SK-N-SH treated with all-trans-retinoic acid at 6 μM for 48 hours (cell line): ENCODE data around the gene LONRF2.
"Not testable (repeated sequence)": the region's sequence is repeated elsewhere in the genome, so short reads cannot be mapped to it uniquely, and the experiment has no call there.

Source experiments
- CREB5 ChIP-seq: fragments of 250-450 bp; sonication (Bioruptor Pico); IDR thresholded peaks from 2 replicates; pipeline ENCODE4 v1.5.1; 2020; ENCODE audit warnings: low read depth, mild to moderate bottlenecking, moderate library complexity
- GLIS3 ChIP-seq: fragments of 250-450 bp; sonication (Bioruptor Pico); IDR thresholded peaks from 2 replicates; pipeline ENCODE4 v1.5.0; 2020; ENCODE audit warnings: mild to moderate bottlenecking, moderate library complexity
- PATZ1 ChIP-seq: fragments of 250-450 bp; sonication (Bioruptor Pico); IDR thresholded peaks from 2 replicates; pipeline ENCODE4 v1.8.0; 2020; ENCODE audit warnings: mild to moderate bottlenecking, moderate library complexity, borderline replicate concordance
- PPARA ChIP-seq: fragments of 250-450 bp; sonication (Bioruptor Pico); IDR thresholded peaks from 2 replicates; pipeline ENCODE4 v1.5.0; 2020; ENCODE audit warnings: mild to moderate bottlenecking, borderline replicate concordance
- ZFP3 ChIP-seq: fragments of 250-450 bp; sonication (Bioruptor Pico); IDR thresholded peaks from 2 replicates; pipeline ENCODE4 v1.5.0; 2020; ENCODE audit warnings: mild to moderate bottlenecking, moderate library complexity
- ZFP30 ChIP-seq: fragments of 450-650 bp; formaldehyde crosslinking; IDR thresholded peaks from 2 replicates; pipeline ENCODE4 v1.5.0; 2022; ENCODE audit warnings: mild to moderate bottlenecking, moderate library complexity

- not testable (repeated sequence) for TF ChIP-seq GLIS3 (CRISPR knock-in tag); ZFP3; PATZ1 (CRISPR knock-in tag); PPARA (CRISPR knock-in tag); ZFP30 (CRISPR knock-in tag); CREB5
Observed at GRCh38 chr2:100248556-100248955, 73.7 kb downstream of the LONRF2 start.
